HL-60 (cell line): Measurements from ENCODE around the gene TMEM231.

Experiments
- CTCF ChIP-seq: IDR thresholded peaks from one replicate; pipeline ENCODE4 v1.5.1; 2011; ENCODE audit warnings: low read length, control low read depth, inconsistent platforms; ENCODE audit not compliant: insufficient read depth
- GABPA ChIP-seq: IDR thresholded peaks from 2 replicates; pipeline ENCODE4 v1.6.1; 2012; ENCODE audit warnings: low read depth
- POLR2AphosphoS5 ChIP-seq: IDR thresholded peaks from 2 replicates; pipeline ENCODE4 v1.6.1; 2012; ENCODE audit warnings: low read depth
- REST ChIP-seq: IDR thresholded peaks from 2 replicates; pipeline ENCODE4 v1.6.1; 2012; ENCODE audit warnings: low read depth; ENCODE audit not compliant: insufficient replicate concordance

- TF ChIP-seq CTCF (no peak), REST (no peak), POLR2AphosphoS5 (no peak), GABPA (no peak)
These were observed 22.7 kb upstream of the TMEM231 start for GRCh38 chr16:75578725-75579124.
